Measurements from ENCODE around the gene ISCU.

The ISCU gene

GRCh38 chr12:108591267-108591980 lies 29.0 kb downstream of the ISCU start:
- no peak for DNase-seq

GRCh38 chr12:108592033-108592909 lies 29.9 kb downstream of the ISCU start:
- DNase-seq: no peak

- no peak for DNase-seq
Measured at GRCh38 chr12:108594323-108594903, 32.0 kb downstream of the ISCU start.

- no peak for DNase-seq
Measured at GRCh38 chr12:108594960-108595710, 32.7 kb downstream of the ISCU start.

GRCh38 chr12:108595711-108596647 lies 33.6 kb downstream of the ISCU start:
- DNase-seq: no peak

- no peak for DNase-seq
Measured at GRCh38 chr12:108596854-108597558, 34.6 kb downstream of the ISCU start.

- no peak for DNase-seq
Measured at GRCh38 chr12:108597559-108598471, 35.4 kb downstream of the ISCU start, which contains the start of gene TMEM119. TSS of gene TMEM119 (minus strand) at chr12:108598084. CDS start at chr12:108592383, 5,701 bp downstream.

- DNase-seq: no peak
Measured at GRCh38 chr12:108598553-108599250, 36.3 kb downstream of the ISCU start.

- no peak for DNase-seq
Measured at GRCh38 chr12:108599541-108599940, 37.1 kb downstream of the ISCU start.

GRCh38 chr12:108599948-108600701 lies 37.7 kb downstream of the ISCU start:
- no peak for DNase-seq

- DNase-seq: no peak
Measured at GRCh38 chr12:108600702-108601007, 38.3 kb downstream of the ISCU start.

- no peak for DNase-seq
Measured at GRCh38 chr12:108602209-108602705, 39.9 kb downstream of the ISCU start.

- DNase-seq: no peak
Measured at GRCh38 chr12:108602976-108603704, 40.7 kb downstream of the ISCU start.

- no peak for DNase-seq
Measured at GRCh38 chr12:108603743-108604142, 41.3 kb downstream of the ISCU start.

- DNase-seq: no peak
Measured at GRCh38 chr12:108604208-108604941, 42.0 kb downstream of the ISCU start.

GRCh38 chr12:108605000-108605689 lies 42.7 kb downstream of the ISCU start:
- DNase-seq: no peak
